Kidney epithelial cell (primary cell): ENCODE results near the gene CNGA4. TPM values are rescaled to one million over a fixed set of nuclear protein-coding genes. Genes with fewer than 3 reads are reported as not detected.

ENCODE experiments used
- DNase-seq: peaks from one replicate; pipeline ENCODE4 v3.0.0-alpha.2; 2010; ENCODE audit warnings: low read depth
- H3K27me3 ChIP-seq: 2 replicates; pipeline ENCODE4 v1.6.0; 2011; ENCODE audit warnings: low read length; ENCODE audit not compliant: control insufficient read depth, insufficient read depth
- H3K36me3 ChIP-seq: 2 replicates; pipeline ENCODE4 v1.5.1; 2011; ENCODE audit warnings: low read length; ENCODE audit not compliant: control insufficient read depth, insufficient read depth
- H3K4me3 ChIP-seq: 2 replicates; pipeline ENCODE4 v1.5.1; 2011; ENCODE audit warnings: low read depth, mild to moderate bottlenecking, control low read depth, low read length
- total RNA-seq: library from RNA; depleted of rRNA; stranded (reverse); fragments of >200 nt; gene quantifications from 2 replicates; pipeline ENCODE4 v1.2.3, GENCODE V29; 2015
- TF ChIP-seq, protein P1 (sequence below): IDR thresholded peaks from 2 replicates; pipeline ENCODE4 v1.5.1; 2011; ENCODE audit warnings: mild to moderate bottlenecking, moderate library complexity, low read length, control low read depth, inconsistent platforms; ENCODE audit not compliant: insufficient read depth, poor library complexity, severe bottlenecking

CNGA4 gene
- total RNA-seq, 1 donor from 2014 or later = 0.54 TPM

DNA sequence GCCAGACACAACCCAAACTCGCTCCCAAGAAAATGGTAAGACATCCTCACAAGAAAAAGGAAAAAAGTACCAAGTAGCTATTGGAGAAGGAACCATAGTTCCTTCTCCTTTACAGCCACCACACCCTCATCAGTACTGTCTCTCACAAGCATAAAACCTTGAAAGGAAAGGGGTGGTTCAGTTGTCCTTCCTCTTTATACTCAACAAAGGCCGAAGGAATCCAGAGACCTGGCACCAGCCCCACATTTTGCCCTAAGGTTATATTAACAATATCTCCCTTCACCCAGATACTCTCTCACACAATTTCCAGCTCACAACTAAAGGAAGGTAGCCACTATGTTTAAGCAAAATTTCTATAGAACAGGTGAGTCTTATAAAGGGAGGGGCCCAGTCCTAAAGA lies 13.0 kb upstream of the CNGA4 start:
- H3K4me3 ChIP-seq = no peak overlapping the region
- peaks cover 3% of the 10 kb centered on the region for H3K36me3 ChIP-seq
- TF ChIP-seq, protein P1, sequence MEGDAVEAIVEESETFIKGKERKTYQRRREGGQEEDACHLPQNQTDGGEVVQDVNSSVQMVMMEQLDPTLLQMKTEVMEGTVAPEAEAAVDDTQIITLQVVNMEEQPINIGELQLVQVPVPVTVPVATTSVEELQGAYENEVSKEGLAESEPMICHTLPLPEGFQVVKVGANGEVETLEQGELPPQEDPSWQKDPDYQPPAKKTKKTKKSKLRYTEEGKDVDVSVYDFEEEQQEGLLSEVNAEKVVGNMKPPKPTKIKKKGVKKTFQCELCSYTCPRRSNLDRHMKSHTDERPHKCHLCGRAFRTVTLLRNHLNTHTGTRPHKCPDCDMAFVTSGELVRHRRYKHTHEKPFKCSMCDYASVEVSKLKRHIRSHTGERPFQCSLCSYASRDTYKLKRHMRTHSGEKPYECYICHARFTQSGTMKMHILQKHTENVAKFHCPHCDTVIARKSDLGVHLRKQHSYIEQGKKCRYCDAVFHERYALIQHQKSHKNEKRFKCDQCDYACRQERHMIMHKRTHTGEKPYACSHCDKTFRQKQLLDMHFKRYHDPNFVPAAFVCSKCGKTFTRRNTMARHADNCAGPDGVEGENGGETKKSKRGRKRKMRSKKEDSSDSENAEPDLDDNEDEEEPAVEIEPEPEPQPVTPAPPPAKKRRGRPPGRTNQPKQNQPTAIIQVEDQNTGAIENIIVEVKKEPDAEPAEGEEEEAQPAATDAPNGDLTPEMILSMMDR = no peak
- no peaks in the 10 kb centered on the region for H3K27me3 ChIP-seq
- DNase-seq = no peak

DNA sequence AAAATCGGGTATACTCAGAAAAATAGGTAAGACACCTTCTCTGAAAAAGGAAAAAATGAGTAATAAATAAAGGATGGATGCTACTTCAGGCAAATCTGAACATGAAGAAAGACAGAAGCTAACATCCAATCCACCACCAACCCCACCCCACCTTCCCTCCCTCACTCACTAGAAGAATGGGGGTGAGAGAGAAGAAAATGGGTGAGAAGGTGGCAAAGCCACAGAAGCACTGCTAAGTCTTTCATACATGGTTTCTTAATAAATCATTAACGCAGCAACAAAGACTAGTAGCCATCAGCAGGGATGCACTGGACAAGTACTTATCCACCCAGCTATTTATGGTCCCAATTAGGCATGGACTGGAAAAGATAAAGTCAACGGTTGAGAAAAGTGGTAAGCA lies 10.4 kb upstream of the CNGA4 start:
- Histone ChIP-seq H3K36me3 (peaks cover 1% of the 10 kb centered on the region), H3K27me3 (no peaks in the 10 kb centered on the region), H3K4me3 (no peak overlapping the region)
- DNase-seq = no peak
- TF ChIP-seq, protein P1 = no peak

DNA sequence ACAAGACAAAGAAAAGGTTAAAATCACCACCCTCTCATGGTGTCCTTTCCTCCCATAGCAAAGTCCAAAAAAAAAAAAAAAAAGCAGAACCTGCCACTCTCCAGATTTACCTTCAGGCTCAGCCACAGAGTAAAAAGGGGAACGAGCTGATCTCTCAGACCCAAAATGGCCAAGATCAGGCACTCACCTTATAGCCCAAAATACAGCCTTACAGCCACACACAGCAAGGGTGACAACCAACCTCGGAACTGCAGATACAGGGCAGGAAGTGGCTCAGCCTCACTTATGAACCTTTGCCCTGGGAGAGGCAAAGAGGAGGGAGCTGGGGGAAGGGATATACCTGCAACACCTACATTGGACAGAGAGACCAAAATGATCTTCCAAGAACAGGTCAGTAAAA lies 9.0 kb upstream of the CNGA4 start:
- Histone ChIP-seq H3K27me3 (no peaks in the 10 kb centered on the region), H3K36me3 (no peaks in the 10 kb centered on the region), H3K4me3 (no peak overlapping the region)
- DNase-seq = no peak
- TF ChIP-seq, protein P1 = no peak

DNA sequence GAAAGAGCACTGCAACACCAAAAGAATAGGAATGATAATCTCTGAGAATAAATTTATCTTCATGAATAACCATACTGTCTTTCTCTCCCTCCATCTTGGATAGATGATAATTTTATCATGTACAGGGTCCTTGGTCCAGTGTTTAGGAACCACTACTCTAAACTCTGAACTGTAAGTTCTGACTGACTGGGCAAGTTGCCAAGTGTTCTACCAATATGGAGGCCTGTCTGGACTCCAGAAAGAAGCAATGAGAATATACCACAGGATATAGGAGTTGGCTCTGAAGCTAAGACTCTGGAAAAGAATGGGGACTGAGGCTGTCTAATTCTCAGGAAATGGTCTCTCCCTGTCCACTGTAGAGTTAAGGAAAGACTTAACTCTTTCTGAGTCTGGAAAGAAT lies 6.0 kb upstream of the CNGA4 start:
- TF ChIP-seq, protein P1 = no peak
- Histone ChIP-seq H3K36me3 (no peaks in the 10 kb centered on the region), H3K27me3 (no peaks in the 10 kb centered on the region), H3K4me3 (no peak overlapping the region)
- no peak for DNase-seq

DNA sequence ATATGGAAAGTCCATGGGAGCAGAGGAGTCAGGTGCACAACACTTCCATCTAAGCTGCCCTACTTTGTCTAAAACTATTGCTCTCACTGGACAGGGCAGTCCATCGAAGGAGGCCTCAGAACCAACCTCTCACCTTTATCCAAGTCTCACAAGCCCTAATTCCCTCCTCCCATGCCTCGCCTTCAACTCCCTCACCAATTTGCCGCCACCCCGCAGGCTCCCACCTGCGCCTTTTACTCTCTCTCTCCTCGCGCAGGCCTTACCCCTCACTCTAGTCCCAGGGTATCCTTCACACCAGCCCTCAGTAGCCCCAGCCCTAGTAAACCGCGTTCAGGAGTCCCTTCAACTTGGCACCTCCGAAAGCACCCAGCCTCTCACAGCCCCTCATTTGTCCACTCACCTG lies 4.9 kb upstream of the CNGA4 start:
- TF ChIP-seq, protein P1 = no peak
- Histone ChIP-seq H3K4me3 (peak overlapping the region; percentile 89), H3K27me3 (no peaks in the 10 kb centered on the region), H3K36me3 (no peaks in the 10 kb centered on the region)
- DNase-seq = no peak

DNA sequence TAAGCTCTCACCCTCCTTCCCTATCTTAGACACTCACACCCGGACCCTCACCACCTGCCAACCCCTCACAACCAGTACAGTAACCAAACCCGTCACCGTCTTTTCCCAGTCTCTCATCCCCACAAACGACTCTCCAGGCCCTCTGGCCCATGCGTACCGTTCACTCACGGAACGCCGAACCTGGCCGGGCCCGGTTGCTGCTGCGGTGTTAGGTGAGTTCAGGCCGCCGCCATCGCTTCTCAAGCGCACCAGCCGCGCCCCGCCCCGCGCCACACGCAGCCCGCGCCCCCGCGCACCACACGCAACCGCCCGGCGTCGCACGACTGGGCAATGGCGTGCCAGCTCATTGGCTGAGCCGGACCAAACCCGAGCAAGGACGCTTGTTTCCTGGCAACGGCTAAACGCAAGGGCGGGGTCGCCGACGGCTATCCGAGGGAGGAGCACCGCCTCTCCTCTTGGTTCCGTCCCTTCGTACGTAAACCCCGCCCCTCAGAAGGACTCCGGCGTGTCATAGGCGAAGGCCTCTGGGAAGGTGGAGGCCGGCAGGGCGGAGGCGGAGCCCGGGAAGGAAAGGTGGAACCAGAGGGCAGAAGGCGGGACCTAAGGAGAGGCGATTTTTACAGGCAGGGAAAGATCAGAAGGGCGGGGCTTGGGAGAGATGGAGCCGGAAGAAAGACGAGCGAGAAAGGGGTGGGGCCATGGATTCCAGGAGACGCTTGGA lies 4.3 kb upstream of the CNGA4 start, which contains the start of gene FHIP1B:
TSS of gene FHIP1B (minus strand) at position 250 of the 721 bp plus-strand sequence. CDS start 10,120 bp downstream, outside the sequence.
- peak; percentile 97 for DNase-seq
- H3K36me3 ChIP-seq = no peaks in the 10 kb centered on the region
- no peaks in the 10 kb centered on the region for H3K27me3 ChIP-seq
- peak within 1 kb of the TSS; percentile 89 for H3K4me3 ChIP-seq
- TF ChIP-seq, protein P1 = no peak
